Measurements from ENCODE around the gene STIM1. TPM values are rescaled to one million over a fixed set of nuclear protein-coding genes. Genes with fewer than 3 reads are reported as not detected.

The STIM1 gene
- total RNA-seq, 1 donor from 2014 or later: 9.6 TPM

GRCh38 chr11:3932698-3933097 is 77.2 kb downstream of the STIM1 start:
- no peaks in the 10 kb centered on the region for H3K27me3 Mint-ChIP-seq (ENCODE audit: unreplicated experiment)
- H3K4me3 Mint-ChIP-seq (ENCODE audit: unreplicated experiment): no peak overlapping the region
- H3K36me3 Mint-ChIP-seq (ENCODE audit: unreplicated experiment): no peaks in the 10 kb centered on the region
- H3K4me1 Mint-ChIP-seq (ENCODE audit: low read depth, unreplicated experiment): no peaks in the 10 kb centered on the region
- no peaks in the 10 kb centered on the region for H3K9me3 Mint-ChIP-seq (ENCODE audit: unreplicated experiment)
- DNase-seq: no peak
- no peak overlapping the region for H3K27ac Mint-ChIP-seq (ENCODE audit: unreplicated experiment)
- TF ChIP-seq CTCF (IDR thresholded peaks at IDR 0.05; ENCODE audit: partially characterized antibody, unreplicated experiment): no peak

- Mint-ChIP-seq H3K36me3 (ENCODE audit: unreplicated experiment) (no peaks in the 10 kb centered on the region), H3K4me1 (ENCODE audit: low read depth, unreplicated experiment) (no peaks in the 10 kb centered on the region), H3K27me3 (ENCODE audit: unreplicated experiment) (no peaks in the 10 kb centered on the region), H3K9me3 (ENCODE audit: unreplicated experiment) (no peaks in the 10 kb centered on the region), H3K27ac (ENCODE audit: unreplicated experiment) (no peak overlapping the region), H3K4me3 (ENCODE audit: unreplicated experiment) (no peak overlapping the region)
- no peak for TF ChIP-seq CTCF (IDR thresholded peaks at IDR 0.05; ENCODE audit: partially characterized antibody, unreplicated experiment)
- no peak for DNase-seq
These were observed 77.7 kb downstream of the STIM1 start for GRCh38 chr11:3933165-3933628.

DNA sequence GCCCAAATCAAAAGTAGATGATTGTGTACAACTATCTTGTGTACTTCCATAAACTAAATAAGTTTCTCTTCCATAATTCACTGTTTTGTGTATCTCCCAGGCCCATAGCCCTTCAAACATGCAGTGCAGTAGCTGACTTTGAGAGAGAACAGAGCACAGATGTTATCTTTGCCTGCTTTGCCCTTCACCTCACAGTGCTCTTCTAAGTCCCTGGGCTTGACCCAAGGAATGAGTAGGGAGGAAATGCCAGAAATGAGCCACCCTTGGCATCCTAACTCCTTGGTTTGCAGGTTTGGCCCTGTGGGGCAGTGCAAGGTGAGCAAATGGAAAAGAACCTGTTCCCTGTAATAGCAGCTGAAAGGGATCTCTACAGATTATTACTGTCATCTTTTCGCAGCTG is 79.2 kb downstream of the STIM1 start:
- no peak for TF ChIP-seq CTCF (IDR thresholded peaks at IDR 0.05; ENCODE audit: partially characterized antibody, unreplicated experiment)
- Mint-ChIP-seq H3K9me3 (ENCODE audit: unreplicated experiment) (no peaks in the 10 kb centered on the region), H3K36me3 (ENCODE audit: unreplicated experiment) (no peaks in the 10 kb centered on the region), H3K27ac (ENCODE audit: unreplicated experiment) (no peak overlapping the region), H3K27me3 (ENCODE audit: unreplicated experiment) (no peaks in the 10 kb centered on the region), H3K4me1 (ENCODE audit: low read depth, unreplicated experiment) (no peaks in the 10 kb centered on the region), H3K4me3 (ENCODE audit: unreplicated experiment) (no peak overlapping the region)
- DNase-seq: no peak

GRCh38 chr11:3936517-3936916 is 81.1 kb downstream of the STIM1 start:
- Mint-ChIP-seq H3K4me1 (ENCODE audit: low read depth, unreplicated experiment) (no peaks in the 10 kb centered on the region), H3K27ac (ENCODE audit: unreplicated experiment) (no peak overlapping the region), H3K36me3 (ENCODE audit: unreplicated experiment) (no peaks in the 10 kb centered on the region), H3K27me3 (ENCODE audit: unreplicated experiment) (peaks cover 3% of the 10 kb centered on the region), H3K9me3 (ENCODE audit: unreplicated experiment) (no peaks in the 10 kb centered on the region), H3K4me3 (ENCODE audit: unreplicated experiment) (no peak overlapping the region)
- no peak for DNase-seq
- no peak for TF ChIP-seq CTCF (IDR thresholded peaks at IDR 0.05; ENCODE audit: partially characterized antibody, unreplicated experiment)

- no peak for TF ChIP-seq CTCF (IDR thresholded peaks at IDR 0.05; ENCODE audit: partially characterized antibody, unreplicated experiment)
- no peak overlapping the region for H3K4me3 Mint-ChIP-seq (ENCODE audit: unreplicated experiment)
- H3K36me3 Mint-ChIP-seq (ENCODE audit: unreplicated experiment): no peaks in the 10 kb centered on the region
- H3K9me3 Mint-ChIP-seq (ENCODE audit: unreplicated experiment): no peaks in the 10 kb centered on the region
- H3K4me1 Mint-ChIP-seq (ENCODE audit: low read depth, unreplicated experiment): peaks cover 1% of the 10 kb centered on the region
- DNase-seq: no peak
- H3K27me3 Mint-ChIP-seq (ENCODE audit: unreplicated experiment): peaks cover 3% of the 10 kb centered on the region
- no peak overlapping the region for H3K27ac Mint-ChIP-seq (ENCODE audit: unreplicated experiment)
These were observed 83.7 kb downstream of the STIM1 start for GRCh38 chr11:3939211-3939610.
